OCI-LY7 (cell line): ENCODE measurements around the gene RASIP1. TPM values are rescaled to one million over a fixed set of nuclear protein-coding genes. Genes with fewer than 3 reads are reported as not detected.

ENCODE experiments used
- BruUV-seq: library from RNA; stranded (reverse); fragments of 400-500 nt; replicated peaks from 2 replicates; lab custom pipeline; 2021; lab: Mats Ljungman, UMichigan
- CTCF ChIA-PET: fragments of 300-600 bp; sonication (Branson Sonifier 250); formaldehyde crosslinking; loops from one replicate; lab custom pipeline; 2022; ENCODE audit warnings: antibody characterized with exemption; ENCODE audit not compliant: unreplicated experiment; lab: Charles Lee
- POLR2A ChIA-PET: fragments of 300-600 bp; sonication (Branson Sonifier 250); formaldehyde crosslinking; loops from one replicate; lab custom pipeline; 2022; ENCODE audit warnings: antibody characterized with exemption; lab: Charles Lee
- DNase-seq: peaks from one replicate; pipeline ENCODE4 v3.0.0-alpha.2; 2015; ENCODE audit warnings: low spot score
- H2AFZ ChIP-seq: fragments of 200-600 bp; sonication (generic), shearing (Covaris generic); 2 replicates; pipeline ENCODE4 v1.6.1; 2014; ENCODE audit warnings: mild to moderate bottlenecking, antibody characterized with exemption, low read length, moderate library complexity
- H3K27ac ChIP-seq: fragments of 200-600 bp; sonication (generic); 2 replicates; pipeline ENCODE4 v1.5.1; 2014; ENCODE audit warnings: mixed run types, low read depth, mild to moderate bottlenecking, moderate library complexity, low read length, inconsistent platforms; ENCODE audit not compliant: poor library complexity, severe bottlenecking
- H3K36me3 ChIP-seq: fragments of 200-600 bp; sonication (generic); 2 replicates; pipeline ENCODE4 v1.6.1; 2014; ENCODE audit warnings: mild to moderate bottlenecking, antibody characterized with exemption, low read length, moderate library complexity, mixed read lengths; ENCODE audit not compliant: insufficient read depth
- H3K4me1 ChIP-seq: fragments of 200-600 bp; sonication (generic); 2 replicates; pipeline ENCODE4 v1.5.1; 2014; ENCODE audit warnings: mild to moderate bottlenecking, low read length; ENCODE audit not compliant: insufficient read depth, poor library complexity, severe bottlenecking
- H3K4me2 ChIP-seq: fragments of 200-600 bp; sonication (generic); 2 replicates; pipeline ENCODE4 v1.6.1; 2014; ENCODE audit warnings: mild to moderate bottlenecking, low read length
- H3K4me3 ChIP-seq: fragments of 200-600 bp; sonication (generic); 2 replicates; pipeline ENCODE4 v1.5.1; 2014; ENCODE audit warnings: mild to moderate bottlenecking, low read depth, low read length; ENCODE audit not compliant: poor library complexity, severe bottlenecking
- H3K79me2 ChIP-seq: fragments of 200-600 bp; sonication (generic); 2 replicates; pipeline ENCODE4 v1.6.1; 2016; ENCODE audit warnings: low read depth, mild to moderate bottlenecking, low read length, moderate library complexity, mixed read lengths; ENCODE audit not compliant: insufficient read depth
- H3K9me2 ChIP-seq: fragments of 200-600 bp; sonication (generic); 2 replicates; pipeline ENCODE4 v1.6.1; 2016; ENCODE audit warnings: mild to moderate bottlenecking, low read length, mixed read lengths; ENCODE audit not compliant: insufficient read depth
- H3K9me3 ChIP-seq: fragments of 200-600 bp; sonication (generic); 2 replicates; pipeline ENCODE4 v1.6.1; 2014; ENCODE audit warnings: mild to moderate bottlenecking, mixed run types, low read length, mixed read lengths
- H4K20me1 ChIP-seq: fragments of 200-600 bp; sonication (generic); 2 replicates; pipeline ENCODE4 v1.6.1; 2014; ENCODE audit warnings: mild to moderate bottlenecking, antibody characterized with exemption, low read length, moderate library complexity, mixed read lengths; ENCODE audit not compliant: insufficient read depth
- EZH2phosphoT487 ChIP-seq: fragments of 200-600 bp; sonication (generic); IDR thresholded peaks from 2 replicates; pipeline ENCODE4 v1.6.1; 2018; ENCODE audit warnings: low read depth, borderline replicate concordance, mild to moderate bottlenecking, mixed run types, antibody characterized with exemption, low read length, moderate library complexity, mixed read lengths
- intact Hi-C: fragments of 100-400 bp; cut with micrococcal nuclease; formaldehyde crosslinking; loops from one replicate; pipeline ENCODE4 v1.10.0; 2022; ENCODE audit not compliant: unreplicated experiment
- total RNA-seq, 2 experiments: library from RNA; depleted of rRNA in 1 of 2; stranded (reverse); fragments of >200 nt in 1 of 2; shearing (Covaris generic) in 1 of 2; gene quantifications; 2 replicates each; pipeline ENCODE4 v1.2.3, GENCODE V29; 2014 to 2022
- TF ChIP-seq, protein P1 (sequence below): fragments of 200-600 bp; sonication (generic); conservative IDR thresholded peaks from 2 replicates; pipeline ENCODE4 v1.5.1; 2014; ENCODE audit warnings: mild to moderate bottlenecking, antibody characterized with exemption, low read length, moderate library complexity, mixed read lengths

Gene RASIP1
- total RNA-seq, 2 experiments from 2014 or later, result 0.09 to 0.36 TPM

GRCh38 chr19:48728911-48729664, 11.3 kb downstream of the RASIP1 start:
- no peak for TF ChIP-seq EZH2phosphoT487
- TF ChIP-seq, protein P1, sequence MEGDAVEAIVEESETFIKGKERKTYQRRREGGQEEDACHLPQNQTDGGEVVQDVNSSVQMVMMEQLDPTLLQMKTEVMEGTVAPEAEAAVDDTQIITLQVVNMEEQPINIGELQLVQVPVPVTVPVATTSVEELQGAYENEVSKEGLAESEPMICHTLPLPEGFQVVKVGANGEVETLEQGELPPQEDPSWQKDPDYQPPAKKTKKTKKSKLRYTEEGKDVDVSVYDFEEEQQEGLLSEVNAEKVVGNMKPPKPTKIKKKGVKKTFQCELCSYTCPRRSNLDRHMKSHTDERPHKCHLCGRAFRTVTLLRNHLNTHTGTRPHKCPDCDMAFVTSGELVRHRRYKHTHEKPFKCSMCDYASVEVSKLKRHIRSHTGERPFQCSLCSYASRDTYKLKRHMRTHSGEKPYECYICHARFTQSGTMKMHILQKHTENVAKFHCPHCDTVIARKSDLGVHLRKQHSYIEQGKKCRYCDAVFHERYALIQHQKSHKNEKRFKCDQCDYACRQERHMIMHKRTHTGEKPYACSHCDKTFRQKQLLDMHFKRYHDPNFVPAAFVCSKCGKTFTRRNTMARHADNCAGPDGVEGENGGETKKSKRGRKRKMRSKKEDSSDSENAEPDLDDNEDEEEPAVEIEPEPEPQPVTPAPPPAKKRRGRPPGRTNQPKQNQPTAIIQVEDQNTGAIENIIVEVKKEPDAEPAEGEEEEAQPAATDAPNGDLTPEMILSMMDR, result no peak
- CTCF ChIA-PET, result no interaction called here
- H4K20me1 ChIP-seq, result no peaks in the 10 kb centered on the region
- no peaks in the 10 kb centered on the region for H3K9me2 ChIP-seq
- no peaks in the 10 kb centered on the region; the same call in 1 of the 2 replicates for H3K9me3 ChIP-seq
- H3K36me3 ChIP-seq, result no peaks in the 10 kb centered on the region
- no peak for DNase-seq
- intact Hi-C loops, result no loop called here
- POLR2A ChIA-PET, result no interaction called here
- H3K4me1 ChIP-seq, result peaks cover 22% of the 10 kb centered on the region
- H3K4me3 ChIP-seq, result no peak overlapping the region
- no TSS peak for BruUV-seq
- H3K79me2 ChIP-seq, result no peaks in the 10 kb centered on the region
- H2AFZ ChIP-seq, result no peak overlapping the region
- no peak overlapping the region for H3K27ac ChIP-seq
- no peak overlapping the region for H3K4me2 ChIP-seq

DNA sequence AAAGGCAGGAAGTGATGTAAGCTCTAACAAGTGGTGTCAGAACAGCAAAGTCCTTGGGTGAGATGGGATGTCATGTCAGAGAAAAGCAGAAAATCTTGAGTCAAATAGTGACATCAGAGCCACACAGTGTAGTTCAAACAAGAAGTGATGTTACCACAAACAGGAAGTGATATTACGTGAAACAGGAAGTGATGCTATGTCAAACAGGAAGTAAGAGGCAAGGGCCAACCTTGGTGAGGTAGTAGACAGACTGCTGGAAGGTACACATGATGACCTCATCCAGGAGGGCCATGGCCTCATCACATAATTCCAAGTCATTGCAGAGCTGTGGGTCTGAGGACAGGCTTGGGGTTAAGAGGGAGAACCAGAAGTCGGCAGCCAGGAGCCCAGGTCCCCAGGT, 13.9 kb downstream of the RASIP1 start:
- ChIA-PET POLR2A (interaction anchor here (1.0 to 1.3 kb wide), 2 partner anchors 10 to 16 kb away, joined by 3 to 6 read pairs; no protein-coding TSS in a partner anchor), CTCF (no interaction called here)
- Histone ChIP-seq H3K4me3 (peak overlapping the region; percentile 28), H3K4me1 (peaks cover 22% of the 10 kb centered on the region), H3K4me2 (peak overlapping the region; percentile 29), H3K36me3 (no peaks in the 10 kb centered on the region), H4K20me1 (no peaks in the 10 kb centered on the region), H3K27ac (peak overlapping the region; percentile 22), H3K9me3 (no peaks in the 10 kb centered on the region; the same call in 1 of the 2 replicates), H2AFZ (peak overlapping the region; percentile 92), H3K9me2 (no peaks in the 10 kb centered on the region), H3K79me2 (no peaks in the 10 kb centered on the region)
- intact Hi-C loops, result no loop called here
- DNase-seq, result peak; percentile 83
- TF ChIP-seq, protein P1, result no peak
- TF ChIP-seq EZH2phosphoT487, result no peak
- BruUV-seq, result no TSS peak
